Astrocyte (in vitro differentiated cells and primary cell): ENCODE measurements around the gene CLCN1.

ENCODE experiments used
- EZH2 ChIP-seq: IDR thresholded peaks from 2 replicates; pipeline ENCODE4 v1.6.1; 2012; ENCODE audit warnings: mild to moderate bottlenecking, low read length, inconsistent platforms; ENCODE audit not compliant: insufficient read depth
- TF ChIP-seq, protein P1 (sequence below): IDR thresholded peaks from 2 replicates; pipeline ENCODE4 v1.5.1; 2011; ENCODE audit warnings: low read depth, mild to moderate bottlenecking, inconsistent platforms, low read length, moderate library complexity; ENCODE audit not compliant: insufficient read depth

- TF ChIP-seq, protein P1, sequence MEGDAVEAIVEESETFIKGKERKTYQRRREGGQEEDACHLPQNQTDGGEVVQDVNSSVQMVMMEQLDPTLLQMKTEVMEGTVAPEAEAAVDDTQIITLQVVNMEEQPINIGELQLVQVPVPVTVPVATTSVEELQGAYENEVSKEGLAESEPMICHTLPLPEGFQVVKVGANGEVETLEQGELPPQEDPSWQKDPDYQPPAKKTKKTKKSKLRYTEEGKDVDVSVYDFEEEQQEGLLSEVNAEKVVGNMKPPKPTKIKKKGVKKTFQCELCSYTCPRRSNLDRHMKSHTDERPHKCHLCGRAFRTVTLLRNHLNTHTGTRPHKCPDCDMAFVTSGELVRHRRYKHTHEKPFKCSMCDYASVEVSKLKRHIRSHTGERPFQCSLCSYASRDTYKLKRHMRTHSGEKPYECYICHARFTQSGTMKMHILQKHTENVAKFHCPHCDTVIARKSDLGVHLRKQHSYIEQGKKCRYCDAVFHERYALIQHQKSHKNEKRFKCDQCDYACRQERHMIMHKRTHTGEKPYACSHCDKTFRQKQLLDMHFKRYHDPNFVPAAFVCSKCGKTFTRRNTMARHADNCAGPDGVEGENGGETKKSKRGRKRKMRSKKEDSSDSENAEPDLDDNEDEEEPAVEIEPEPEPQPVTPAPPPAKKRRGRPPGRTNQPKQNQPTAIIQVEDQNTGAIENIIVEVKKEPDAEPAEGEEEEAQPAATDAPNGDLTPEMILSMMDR, result no peak
- no peak for TF ChIP-seq EZH2
Measured at GRCh38 chr7:143280160-143280559, 35.8 kb upstream of the CLCN1 start.
